Fibroblast of skin of scalp (primary cell): Measurements from ENCODE around the gene P2RY14.

Experiments used
- DNase-seq: peaks from one replicate; pipeline ENCODE4 v3.0.0-alpha.2; 2013

Gene P2RY14

GRCh38 chr3:151300539-151300938 is 22.2 kb upstream of the P2RY14 start:
- DNase-seq: no peak

- no peak for DNase-seq
Observed at GRCh38 chr3:151299006-151299405, 20.7 kb upstream of the P2RY14 start.

GRCh38 chr3:151297429-151297828 is 19.1 kb upstream of the P2RY14 start:
- DNase-seq: peak; percentile 58

GRCh38 chr3:151296226-151296625 is 17.9 kb upstream of the P2RY14 start:
- DNase-seq: no peak

- DNase-seq: no peak
Observed at GRCh38 chr3:151293127-151293526, 14.8 kb upstream of the P2RY14 start.

GRCh38 chr3:151290673-151291072 is 12.3 kb upstream of the P2RY14 start:
- DNase-seq: peak; percentile 51

- no peak for DNase-seq
Observed at GRCh38 chr3:151289445-151289844, 11.1 kb upstream of the P2RY14 start.

GRCh38 chr3:151285940-151286339 is 7.6 kb upstream of the P2RY14 start:
- no peak for DNase-seq

- DNase-seq: no peak
Observed at GRCh38 chr3:151283907-151284461, 5.6 kb upstream of the P2RY14 start.

GRCh38 chr3:151283387-151283786 is 5.0 kb upstream of the P2RY14 start:
- no peak for DNase-seq

GRCh38 chr3:151282921-151283320 is 4.6 kb upstream of the P2RY14 start:
- DNase-seq: peak; percentile 69

- peak; percentile 72 for DNase-seq
Observed at GRCh38 chr3:151281671-151282324, 3.5 kb upstream of the P2RY14 start.

- DNase-seq: no peak
Observed at GRCh38 chr3:151276687-151277042, 1.7 kb downstream of the P2RY14 start.

- DNase-seq: no peak
Observed at GRCh38 chr3:151276038-151276686, 2.2 kb downstream of the P2RY14 start.

GRCh38 chr3:151275091-151275490 is 3.3 kb downstream of the P2RY14 start:
- DNase-seq: no peak

GRCh38 chr3:151269631-151270030 is 8.7 kb downstream of the P2RY14 start:
- DNase-seq: no peak

- DNase-seq: no peak
Observed at GRCh38 chr3:151268267-151269235, 9.8 kb downstream of the P2RY14 start.

- no peak for DNase-seq
Observed at GRCh38 chr3:151267066-151267465, 11.3 kb downstream of the P2RY14 start.

- no peak for DNase-seq
Observed at GRCh38 chr3:151265866-151266265, 12.5 kb downstream of the P2RY14 start.

- no peak for DNase-seq
Observed at GRCh38 chr3:151265166-151265565, 13.2 kb downstream of the P2RY14 start.

GRCh38 chr3:151264605-151265004 is 13.7 kb downstream of the P2RY14 start:
- DNase-seq: no peak

- peak; percentile 48 for DNase-seq
Observed at GRCh38 chr3:151262871-151263525, 15.3 kb downstream of the P2RY14 start.

GRCh38 chr3:151259664-151260063 is 18.7 kb downstream of the P2RY14 start:
- DNase-seq: no peak
